Smooth muscle cell (in vitro differentiated cells): ENCODE data around the gene RHAG. TPM values are rescaled to one million over a fixed set of nuclear protein-coding genes. Genes with fewer than 3 reads are reported as not detected.

Source experiments
- DNase-seq: peaks from one replicate; lab custom pipeline; 2025; ENCODE audit not compliant: unreplicated experiment; lab: John Stamatoyannopoulos, UW
- H2AFZ ChIP-seq: fragments of 200-600 bp; sonication (generic); 2 replicates; pipeline ENCODE4 v1.6.0; 2016; ENCODE audit warnings: antibody characterized with exemption, low read depth, mild to moderate bottlenecking
- H3F3A ChIP-seq: fragments of 200-600 bp; sonication (generic); 2 replicates; pipeline ENCODE4 v1.6.0; 2017; ENCODE audit warnings: antibody characterized with exemption, low read depth
- H3K27ac ChIP-seq: fragments of 200-600 bp; sonication (generic); 2 replicates; pipeline ENCODE4 v1.5.1; 2016; ENCODE audit warnings: low read depth, mild to moderate bottlenecking
- H3K27me3 ChIP-seq: fragments of 200-600 bp; sonication (generic); 2 replicates; pipeline ENCODE4 v1.6.1; 2016; ENCODE audit warnings: low read depth, mild to moderate bottlenecking
- H3K36me3 ChIP-seq: fragments of 200-600 bp; sonication (generic); 2 replicates; pipeline ENCODE4 v1.5.1; 2016; ENCODE audit warnings: low read depth
- H3K4me1 ChIP-seq: fragments of 200-600 bp; sonication (generic); 2 replicates; pipeline ENCODE4 v1.5.1; 2016; ENCODE audit warnings: low read depth
- H3K4me2 ChIP-seq: fragments of 200-600 bp; sonication (generic); 2 replicates; pipeline ENCODE4 v1.6.0; 2016; ENCODE audit warnings: mild to moderate bottlenecking
- H3K4me3 ChIP-seq: fragments of 200-600 bp; sonication (generic); 2 replicates; pipeline ENCODE4 v1.5.1; 2016; ENCODE audit warnings: mild to moderate bottlenecking
- H3K79me2 ChIP-seq: fragments of 200-600 bp; sonication (generic); 2 replicates; pipeline ENCODE4 v1.6.0; 2016; ENCODE audit warnings: low read depth, mild to moderate bottlenecking
- H3K9ac ChIP-seq: fragments of 200-600 bp; sonication (generic); 2 replicates; pipeline ENCODE4 v1.6.0; 2016; ENCODE audit warnings: low read depth
- H3K9me3 ChIP-seq: fragments of 200-600 bp; sonication (generic); replicated peaks from 2 replicates; pipeline ENCODE4 v1.5.1; 2016; ENCODE audit warnings: low read depth
- H4K20me1 ChIP-seq: fragments of 200-600 bp; sonication (generic); 2 replicates; pipeline ENCODE4 v1.6.0; 2016; ENCODE audit warnings: low read depth
- WGBS: methylation state at CpG from one replicate; pipeline ENCODE4 v1.1.7; 2016; ENCODE audit warnings: low lambda C conversion rate; 5-methylcytosine and 5-hydroxymethylcytosine counted together
- polyA plus RNA-seq: library from polyadenylated mRNA; unstranded; fragments of >200 nt; fragmentation: Nextera tagmentation; extraction: Ambion mirVana; gene quantifications from 2 replicates; pipeline ENCODE4 v1.2.1, GENCODE V29; 2016
- total RNA-seq: library from RNA; depleted of rRNA; stranded (reverse); fragments of >200 nt; gene quantifications from 2 replicates; pipeline ENCODE4 v1.2.3, GENCODE V29; 2014
- TF ChIP-seq, protein P1 (sequence below): fragments of 200-600 bp; sonication (generic); IDR thresholded peaks from 2 replicates; pipeline ENCODE4 v1.5.1; 2017; ENCODE audit warnings: borderline replicate concordance, mild to moderate bottlenecking, antibody characterized with exemption; ENCODE audit not compliant: insufficient read depth, poor library complexity, severe bottlenecking

Gene RHAG
- total and polyA plus RNA-seq, 2 experiments from 2014 or later, result not detected

DNA sequence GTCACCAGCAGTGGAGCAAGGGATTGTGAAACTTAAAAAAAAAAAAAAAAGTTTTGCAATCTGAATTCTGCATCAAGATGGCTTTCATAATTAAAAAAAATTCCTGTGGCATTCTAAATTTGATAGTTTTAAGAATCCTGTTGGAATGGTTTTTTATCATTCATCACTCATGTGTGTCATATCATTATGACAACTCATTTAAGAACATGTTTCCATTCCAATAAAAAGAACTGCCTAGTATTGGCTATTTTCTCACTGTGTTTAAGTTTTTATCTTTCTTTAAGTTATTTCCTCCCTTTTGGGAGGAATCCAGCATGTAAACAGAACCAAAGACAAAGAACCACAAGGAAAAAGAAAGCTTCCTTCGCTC is 26.2 kb upstream of the RHAG start:
- no peak overlapping the region for H3K4me2 ChIP-seq
- H3K4me3 ChIP-seq, result no peak overlapping the region
- peak overlapping the region; percentile 41 for H2AFZ ChIP-seq
- H3K4me1 ChIP-seq, result no peaks in the 10 kb centered on the region
- H3K9me3 ChIP-seq, result no peaks in the 10 kb centered on the region
- no peaks in the 10 kb centered on the region for H3F3A ChIP-seq
- H3K79me2 ChIP-seq, result no peaks in the 10 kb centered on the region
- TF ChIP-seq, protein P1, sequence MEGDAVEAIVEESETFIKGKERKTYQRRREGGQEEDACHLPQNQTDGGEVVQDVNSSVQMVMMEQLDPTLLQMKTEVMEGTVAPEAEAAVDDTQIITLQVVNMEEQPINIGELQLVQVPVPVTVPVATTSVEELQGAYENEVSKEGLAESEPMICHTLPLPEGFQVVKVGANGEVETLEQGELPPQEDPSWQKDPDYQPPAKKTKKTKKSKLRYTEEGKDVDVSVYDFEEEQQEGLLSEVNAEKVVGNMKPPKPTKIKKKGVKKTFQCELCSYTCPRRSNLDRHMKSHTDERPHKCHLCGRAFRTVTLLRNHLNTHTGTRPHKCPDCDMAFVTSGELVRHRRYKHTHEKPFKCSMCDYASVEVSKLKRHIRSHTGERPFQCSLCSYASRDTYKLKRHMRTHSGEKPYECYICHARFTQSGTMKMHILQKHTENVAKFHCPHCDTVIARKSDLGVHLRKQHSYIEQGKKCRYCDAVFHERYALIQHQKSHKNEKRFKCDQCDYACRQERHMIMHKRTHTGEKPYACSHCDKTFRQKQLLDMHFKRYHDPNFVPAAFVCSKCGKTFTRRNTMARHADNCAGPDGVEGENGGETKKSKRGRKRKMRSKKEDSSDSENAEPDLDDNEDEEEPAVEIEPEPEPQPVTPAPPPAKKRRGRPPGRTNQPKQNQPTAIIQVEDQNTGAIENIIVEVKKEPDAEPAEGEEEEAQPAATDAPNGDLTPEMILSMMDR, result no peak
- no peak for DNase-seq
- H3K9ac ChIP-seq, result no peak overlapping the region
- WGBS, result 64% methylated on average over 1 of the region's 1 CpG
- H4K20me1 ChIP-seq, result no peaks in the 10 kb centered on the region
- H3K36me3 ChIP-seq, result no peaks in the 10 kb centered on the region
- H3K27me3 ChIP-seq, result no peaks in the 10 kb centered on the region
- no peak overlapping the region for H3K27ac ChIP-seq

DNA sequence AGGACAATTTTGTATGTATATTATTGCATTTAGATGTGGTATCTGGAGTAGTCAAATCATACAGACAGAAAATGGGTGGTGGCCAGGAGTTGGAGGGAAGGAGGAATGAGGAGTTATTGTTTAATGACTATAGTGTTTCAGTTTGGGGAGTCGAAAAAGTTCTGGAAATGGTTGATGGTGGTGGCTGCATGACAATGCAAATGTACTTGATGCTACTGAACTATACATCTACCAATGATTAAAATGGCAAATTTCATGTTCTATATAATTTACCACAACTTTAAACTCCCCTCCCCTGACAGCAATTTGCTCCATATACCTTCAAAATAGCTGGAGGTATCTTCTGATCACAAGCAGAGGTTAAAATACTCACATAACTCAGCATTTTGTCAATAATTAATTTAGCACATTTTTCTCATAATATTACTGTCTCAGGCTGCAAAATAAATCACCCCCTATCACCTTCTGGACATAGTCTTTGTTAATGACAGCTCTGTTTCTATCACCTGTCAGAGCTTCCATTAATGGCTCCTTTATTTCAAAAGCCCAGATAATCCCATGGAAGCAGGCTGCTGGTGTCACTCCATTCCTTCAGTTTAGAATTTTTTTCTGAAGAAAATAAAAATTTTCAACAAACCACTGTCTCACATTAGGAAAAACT is 25.7 kb upstream of the RHAG start:
- Histone ChIP-seq H3K36me3 (no peaks in the 10 kb centered on the region), H3F3A (no peaks in the 10 kb centered on the region), H3K27ac (no peak overlapping the region), H3K27me3 (no peaks in the 10 kb centered on the region), H3K4me1 (no peaks in the 10 kb centered on the region), H3K4me3 (no peak overlapping the region), H3K9ac (no peak overlapping the region), H3K9me3 (no peaks in the 10 kb centered on the region), H3K79me2 (no peaks in the 10 kb centered on the region), H3K4me2 (no peak overlapping the region), H4K20me1 (no peaks in the 10 kb centered on the region), H2AFZ (no peak overlapping the region)
- no peak for DNase-seq
- 76% methylated on average over 1 of the region's 1 CpG for WGBS
- TF ChIP-seq, protein P1, result no peak

GRCh38 chr6:49653942-49654341 is 17.3 kb upstream of the RHAG start:
- no peak for DNase-seq
- Histone ChIP-seq H3K9me3 (no peaks in the 10 kb centered on the region), H3K9ac (no peak overlapping the region), H3K4me2 (no peak overlapping the region), H4K20me1 (no peaks in the 10 kb centered on the region), H3F3A (no peaks in the 10 kb centered on the region), H3K27me3 (no peaks in the 10 kb centered on the region), H3K27ac (no peak overlapping the region), H2AFZ (no peak overlapping the region), H3K36me3 (no peaks in the 10 kb centered on the region), H3K4me1 (no peaks in the 10 kb centered on the region), H3K79me2 (no peaks in the 10 kb centered on the region), H3K4me3 (no peak overlapping the region)
- WGBS, result no CpG with 5 or more reads among the region's 1 CpG
- TF ChIP-seq, protein P1, result no peak

DNA sequence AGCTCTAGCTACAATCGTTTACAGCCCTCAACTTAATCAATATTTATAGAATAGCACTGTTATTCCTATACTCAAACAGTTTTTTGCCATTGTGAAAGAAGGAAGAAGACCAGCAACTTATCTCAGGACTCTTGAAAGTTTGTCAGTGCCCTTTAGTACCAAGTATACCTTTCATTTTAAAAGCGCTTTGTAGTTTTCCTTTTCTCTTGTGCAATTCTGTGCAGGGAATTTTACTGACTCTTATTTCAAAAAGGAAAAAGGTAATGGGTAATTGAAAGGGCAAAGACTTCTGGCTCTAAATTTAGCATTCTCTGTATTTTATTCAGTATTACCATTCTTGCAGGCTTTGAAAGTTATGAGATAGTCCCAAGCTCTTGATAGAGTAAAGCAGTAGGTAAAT is 16.8 kb upstream of the RHAG start:
- Histone ChIP-seq H4K20me1 (no peaks in the 10 kb centered on the region), H3K27me3 (no peaks in the 10 kb centered on the region), H2AFZ (no peak overlapping the region), H3K9me3 (no peaks in the 10 kb centered on the region), H3K4me1 (no peaks in the 10 kb centered on the region), H3K4me2 (no peak overlapping the region), H3K79me2 (no peaks in the 10 kb centered on the region), H3F3A (no peaks in the 10 kb centered on the region), H3K4me3 (no peak overlapping the region), H3K36me3 (no peaks in the 10 kb centered on the region), H3K9ac (no peak overlapping the region), H3K27ac (no peak overlapping the region)
- DNase-seq, result no peak
- TF ChIP-seq, protein P1, result no peak
- 82% methylated on average over 2 of the region's 2 CpGs for WGBS
